Measurements from ENCODE around the gene NEU4. TPM values are rescaled to one million over a fixed set of nuclear protein-coding genes. Genes with fewer than 3 reads are reported as not detected.
"Not testable (repeated sequence)": the region's sequence is repeated elsewhere in the genome, so short reads cannot be mapped to it uniquely, and the experiment has no call there.

Gene NEU4, protein sequence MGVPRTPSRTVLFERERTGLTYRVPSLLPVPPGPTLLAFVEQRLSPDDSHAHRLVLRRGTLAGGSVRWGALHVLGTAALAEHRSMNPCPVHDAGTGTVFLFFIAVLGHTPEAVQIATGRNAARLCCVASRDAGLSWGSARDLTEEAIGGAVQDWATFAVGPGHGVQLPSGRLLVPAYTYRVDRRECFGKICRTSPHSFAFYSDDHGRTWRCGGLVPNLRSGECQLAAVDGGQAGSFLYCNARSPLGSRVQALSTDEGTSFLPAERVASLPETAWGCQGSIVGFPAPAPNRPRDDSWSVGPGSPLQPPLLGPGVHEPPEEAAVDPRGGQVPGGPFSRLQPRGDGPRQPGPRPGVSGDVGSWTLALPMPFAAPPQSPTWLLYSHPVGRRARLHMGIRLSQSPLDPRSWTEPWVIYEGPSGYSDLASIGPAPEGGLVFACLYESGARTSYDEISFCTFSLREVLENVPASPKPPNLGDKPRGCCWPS
- total RNA-seq, result 8.5 TPM

DNA sequence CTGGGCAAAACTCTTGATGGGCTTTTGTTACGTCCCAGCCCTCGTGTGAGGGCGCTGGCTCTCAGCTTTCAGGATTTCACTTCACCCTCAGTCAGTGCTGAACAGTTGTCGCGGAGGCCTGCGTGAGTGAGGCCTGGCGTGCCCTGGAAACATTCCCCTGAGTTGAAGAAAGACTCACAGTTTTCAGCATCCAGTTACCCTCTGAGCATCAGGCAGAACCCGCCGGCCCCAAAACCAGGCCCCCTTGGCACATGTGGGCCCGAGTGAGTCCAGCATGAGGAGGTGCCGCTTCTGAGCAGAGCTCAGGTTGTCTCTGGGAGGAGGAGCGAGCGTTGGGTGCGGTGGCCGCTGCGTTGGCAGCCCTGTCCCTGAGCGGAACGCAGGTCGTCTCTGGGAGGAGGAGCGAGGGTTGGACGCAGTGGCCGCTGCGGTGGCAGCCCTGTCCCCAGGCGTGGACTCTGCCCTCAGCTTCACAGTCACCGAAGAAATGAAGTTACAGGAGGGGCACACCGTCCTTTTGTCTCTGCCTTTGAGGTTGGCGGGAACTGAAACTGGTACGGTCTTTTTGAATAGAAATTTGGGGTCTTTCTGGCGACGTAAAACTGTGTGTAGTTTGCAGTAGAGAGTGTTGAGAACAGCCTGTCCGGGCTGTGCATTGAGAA, at the start of gene NEU4:
Gene NEU4, plus strand, starts transcription at position 473 of the 662 bp plus-strand sequence. CDS start 5,292 bp downstream, outside the sequence.
- peaks cover 11% of the 10 kb centered on the region for H3K4me1 ChIP-seq (ENCODE audit: insufficient read depth, low read length)
- no peak within 1 kb of the TSS for H3K4me3 ChIP-seq (ENCODE audit: low read length)
- peaks cover 7% of the 10 kb centered on the region for H3K27me3 ChIP-seq (ENCODE audit: insufficient read depth, low read length)
- no peaks in the 10 kb centered on the region for H3K9me3 ChIP-seq (ENCODE audit: low read depth, low read length)

GRCh38 chr2:241759893-241760292, 49.1 kb upstream of the NEU4 start:
- not testable (repeated sequence) for H3K4me3 ChIP-seq (ENCODE audit: low read length); H3K27me3 ChIP-seq (ENCODE audit: insufficient read depth, low read length); H3K9me3 ChIP-seq (ENCODE audit: low read depth, low read length)
- peaks cover 16% of the 10 kb centered on the region for H3K4me1 ChIP-seq (ENCODE audit: insufficient read depth, low read length)

DNA sequence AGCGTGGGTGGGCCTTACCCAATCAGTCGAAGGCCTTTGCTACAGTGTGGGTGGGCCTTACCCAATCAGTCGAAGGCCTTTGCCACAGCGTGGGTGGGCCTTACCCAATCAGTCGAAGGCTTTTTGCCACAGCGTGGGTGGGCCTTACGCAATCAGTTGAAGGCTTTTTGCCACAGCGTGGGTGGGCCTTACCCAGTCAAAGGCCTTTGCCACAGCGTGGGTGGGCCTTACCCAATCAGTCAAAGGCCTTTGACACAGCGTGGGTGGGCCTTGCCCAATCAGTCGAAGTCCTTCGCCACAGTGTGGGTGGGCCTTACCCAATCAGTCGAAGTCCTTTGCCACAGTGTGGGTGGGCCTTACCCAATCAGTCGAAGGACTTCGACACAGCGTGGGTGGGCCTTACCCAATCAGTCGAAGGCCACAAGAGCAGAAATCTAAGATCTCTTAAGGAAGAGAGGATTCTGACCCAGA, 48.7 kb upstream of the NEU4 start:
- H3K4me3 ChIP-seq (ENCODE audit: low read length), result no peak overlapping the region
- H3K9me3 ChIP-seq (ENCODE audit: low read depth, low read length), result no peaks in the 10 kb centered on the region
- H3K27me3 ChIP-seq (ENCODE audit: insufficient read depth, low read length), result no peaks in the 10 kb centered on the region
- peaks cover 16% of the 10 kb centered on the region for H3K4me1 ChIP-seq (ENCODE audit: insufficient read depth, low read length)

- Histone ChIP-seq H3K27me3 (ENCODE audit: insufficient read depth, low read length) (no peaks in the 10 kb centered on the region), H3K4me1 (ENCODE audit: insufficient read depth, low read length) (peaks cover 16% of the 10 kb centered on the region), H3K9me3 (ENCODE audit: low read depth, low read length) (no peaks in the 10 kb centered on the region), H3K4me3 (ENCODE audit: low read length) (no peak overlapping the region)
Measured at GRCh38 chr2:241762321-241762932, 46.6 kb upstream of the NEU4 start.

GRCh38 chr2:241762933-241763369, 46.0 kb upstream of the NEU4 start:
- Histone ChIP-seq H3K27me3 (ENCODE audit: insufficient read depth, low read length) (no peaks in the 10 kb centered on the region), H3K9me3 (ENCODE audit: low read depth, low read length) (no peaks in the 10 kb centered on the region), H3K4me3 (ENCODE audit: low read length) (no peak overlapping the region), H3K4me1 (ENCODE audit: insufficient read depth, low read length) (peaks cover 16% of the 10 kb centered on the region)

- H3K4me3 ChIP-seq (ENCODE audit: low read length), result no peak overlapping the region
- H3K9me3 ChIP-seq (ENCODE audit: low read depth, low read length), result no peaks in the 10 kb centered on the region
- no peaks in the 10 kb centered on the region for H3K27me3 ChIP-seq (ENCODE audit: insufficient read depth, low read length)
- peaks cover 16% of the 10 kb centered on the region for H3K4me1 ChIP-seq (ENCODE audit: insufficient read depth, low read length)
Measured at GRCh38 chr2:241763551-241764274, 45.3 kb upstream of the NEU4 start.

GRCh38 chr2:241764275-241765241, 44.4 kb upstream of the NEU4 start:
- Histone ChIP-seq H3K27me3 (ENCODE audit: insufficient read depth, low read length) (no peaks in the 10 kb centered on the region), H3K4me3 (ENCODE audit: low read length) (no peak overlapping the region), H3K4me1 (ENCODE audit: insufficient read depth, low read length) (peaks cover 16% of the 10 kb centered on the region), H3K9me3 (ENCODE audit: low read depth, low read length) (no peaks in the 10 kb centered on the region)

DNA sequence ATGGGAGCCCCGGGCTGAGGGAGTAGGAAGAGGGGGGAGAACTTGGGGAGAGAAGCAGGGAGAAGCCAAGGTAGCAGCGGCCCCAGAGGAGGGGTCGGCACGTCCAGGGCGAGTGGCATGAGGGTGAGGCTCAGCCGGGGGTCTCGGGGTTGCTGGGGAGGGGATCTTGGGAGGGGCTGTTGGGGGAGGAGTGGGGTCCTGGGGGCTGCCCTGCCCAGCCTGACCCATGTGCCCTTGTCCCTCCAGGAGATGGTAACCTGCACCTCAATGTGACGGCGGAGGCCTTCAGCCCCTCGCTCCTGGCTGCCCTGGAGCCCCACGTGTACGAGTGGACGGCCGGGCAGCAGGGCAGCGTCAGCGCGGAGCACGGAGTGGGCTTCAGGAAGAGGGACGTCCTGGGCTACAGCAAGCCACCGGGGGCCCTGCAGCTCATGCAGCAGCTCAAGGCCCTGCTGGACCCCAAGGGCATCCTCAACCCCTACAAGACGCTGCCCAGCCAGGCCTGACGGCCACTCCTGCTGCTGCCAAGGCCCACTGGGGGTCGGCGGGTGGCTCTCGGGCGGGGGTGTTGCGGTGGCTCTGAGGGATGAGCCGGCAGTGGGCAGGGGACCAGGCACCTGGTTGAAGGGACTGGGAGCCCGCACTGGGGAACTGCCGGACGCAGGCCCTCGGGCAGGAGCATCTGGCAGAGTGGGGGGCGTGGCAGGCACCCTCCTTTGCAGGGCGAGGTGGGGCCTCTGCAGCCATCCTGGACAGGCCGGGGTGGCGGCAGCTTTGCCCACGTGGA, 41.3 kb upstream of the NEU4 start:
- no peaks in the 10 kb centered on the region for H3K27me3 ChIP-seq (ENCODE audit: insufficient read depth, low read length)
- H3K4me1 ChIP-seq (ENCODE audit: insufficient read depth, low read length), result peaks cover 6% of the 10 kb centered on the region
- no peak overlapping the region for H3K4me3 ChIP-seq (ENCODE audit: low read length)
- H3K9me3 ChIP-seq (ENCODE audit: low read depth, low read length), result no peaks in the 10 kb centered on the region

- no peaks in the 10 kb centered on the region for H3K9me3 ChIP-seq (ENCODE audit: low read depth, low read length)
- H3K4me3 ChIP-seq (ENCODE audit: low read length), result no peak overlapping the region
- peaks cover 6% of the 10 kb centered on the region for H3K4me1 ChIP-seq (ENCODE audit: insufficient read depth, low read length)
- no peaks in the 10 kb centered on the region for H3K27me3 ChIP-seq (ENCODE audit: insufficient read depth, low read length)
Measured at GRCh38 chr2:241768251-241768711, 40.7 kb upstream of the NEU4 start.

DNA sequence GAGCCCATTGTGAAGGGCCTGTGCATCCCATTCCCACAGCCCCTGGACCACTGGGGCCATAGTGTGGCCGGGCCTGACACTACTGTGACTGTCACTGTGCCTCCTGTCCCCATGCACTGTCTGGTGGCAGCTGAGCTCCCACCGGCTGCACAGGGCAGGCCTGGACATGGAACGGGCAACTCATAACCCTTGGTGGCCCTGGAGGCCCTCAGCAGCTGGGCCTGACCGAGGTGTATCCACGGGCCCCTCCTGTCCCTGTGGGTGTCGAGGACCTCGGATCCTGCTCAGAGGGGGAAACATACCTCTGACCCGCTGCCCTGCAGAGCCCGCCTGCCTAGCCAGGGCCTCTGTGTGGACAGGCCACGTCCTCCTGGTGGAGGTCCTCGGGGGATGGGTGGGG, 40.1 kb upstream of the NEU4 start:
- Histone ChIP-seq H3K9me3 (ENCODE audit: low read depth, low read length) (no peaks in the 10 kb centered on the region), H3K4me3 (ENCODE audit: low read length) (no peak overlapping the region), H3K4me1 (ENCODE audit: insufficient read depth, low read length) (peaks cover under 1% of the 10 kb centered on the region), H3K27me3 (ENCODE audit: insufficient read depth, low read length) (no peaks in the 10 kb centered on the region)

- Histone ChIP-seq H3K4me3 (ENCODE audit: low read length) (no peak overlapping the region), H3K4me1 (ENCODE audit: insufficient read depth, low read length) (no peaks in the 10 kb centered on the region), H3K9me3 (ENCODE audit: low read depth, low read length) (no peaks in the 10 kb centered on the region), H3K27me3 (ENCODE audit: insufficient read depth, low read length) (no peaks in the 10 kb centered on the region)
Measured at GRCh38 chr2:241769819-241770184, 39.2 kb upstream of the NEU4 start.

DNA sequence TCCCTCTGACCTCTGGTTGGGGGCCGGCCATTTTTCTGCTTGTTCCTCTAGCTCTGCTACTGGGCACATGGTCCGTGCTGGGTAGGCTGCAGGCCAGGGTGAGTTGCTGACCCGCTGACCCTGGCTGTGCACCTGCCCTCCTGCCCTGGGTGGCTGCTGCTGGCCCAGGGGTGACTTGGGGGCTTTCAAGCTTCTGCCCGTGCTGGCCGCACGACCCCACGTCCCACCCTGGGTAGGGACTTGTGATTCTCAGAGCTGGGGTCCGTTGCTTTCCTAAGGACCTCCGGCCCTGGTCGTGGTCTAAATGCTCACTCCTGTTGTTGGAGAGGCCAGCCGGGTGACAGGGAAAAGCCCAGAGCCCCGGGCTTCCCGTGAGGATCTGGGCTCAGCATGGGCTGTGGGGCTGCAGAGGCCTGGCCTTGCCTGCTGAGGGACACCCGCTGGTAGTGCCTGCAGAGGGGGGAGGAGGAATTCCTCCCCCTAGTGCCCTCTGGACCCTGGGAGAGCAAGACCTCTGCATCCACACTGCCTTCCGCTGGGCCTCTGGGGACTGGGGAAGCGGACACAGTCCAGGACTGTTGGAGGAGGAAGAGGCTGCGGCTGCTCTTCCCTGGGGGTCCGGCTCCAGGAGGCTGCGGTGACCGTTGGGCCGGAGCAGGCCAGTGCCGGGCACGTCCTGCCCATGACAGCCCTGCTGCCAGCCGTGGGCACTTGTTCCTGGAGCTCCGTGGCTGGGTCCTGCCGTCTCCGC, 38.6 kb upstream of the NEU4 start:
- no peaks in the 10 kb centered on the region for H3K27me3 ChIP-seq (ENCODE audit: insufficient read depth, low read length)
- H3K4me3 ChIP-seq (ENCODE audit: low read length), result no peak overlapping the region
- no peaks in the 10 kb centered on the region for H3K9me3 ChIP-seq (ENCODE audit: low read depth, low read length)
- no peaks in the 10 kb centered on the region for H3K4me1 ChIP-seq (ENCODE audit: insufficient read depth, low read length)

DNA sequence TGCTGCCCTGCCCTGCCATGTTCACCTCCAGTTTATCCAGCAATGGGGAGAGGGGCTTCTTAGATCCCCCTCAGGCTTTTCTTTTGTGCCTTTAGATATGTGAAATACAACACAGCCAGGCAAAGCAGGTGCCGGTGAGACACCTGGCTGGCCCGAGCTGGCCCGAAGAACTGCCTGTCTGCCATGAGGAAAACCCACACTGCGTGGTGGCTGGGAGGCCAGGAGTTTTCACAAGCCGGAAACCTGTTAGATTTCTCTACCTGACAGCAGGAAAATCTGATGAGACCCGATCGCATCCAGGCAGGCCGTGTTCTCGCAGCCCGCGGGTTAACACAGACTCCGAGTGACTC, 38.1 kb upstream of the NEU4 start:
- H3K9me3 ChIP-seq (ENCODE audit: low read depth, low read length), result no peaks in the 10 kb centered on the region
- H3K27me3 ChIP-seq (ENCODE audit: insufficient read depth, low read length), result no peaks in the 10 kb centered on the region

More for the DNA sequence above, 38.1 kb upstream of the NEU4 start:
- Histone ChIP-seq H3K4me1 (ENCODE audit: insufficient read depth, low read length) (no peaks in the 10 kb centered on the region), H3K4me3 (ENCODE audit: low read length) (no peak overlapping the region)
